Activated naive CD8-positive, alpha-beta T cell treated with anti-CD3 and anti-CD28 coated beads, Interleukin-2, amount 50 U/mL, for 24 hours (primary cell): ENCODE measurements around the gene UBXN2A.

Experiments
- ATAC-seq: fragments of 150-1000 bp; cut with Tn5 transposase; one replicate; pipeline ENCODE4 v1.10.0; 2021
- DNase-seq: peaks from one replicate; pipeline ENCODE4 v3.0.0; 2021
- H3K27ac Mint-ChIP-seq: one replicate; pipeline ENCODE4 v1.8.0; 2021; ENCODE audit warnings: mild to moderate bottlenecking, mixed read lengths
- H3K27me3 Mint-ChIP-seq: one replicate; pipeline ENCODE4 v1.8.0; 2021; ENCODE audit warnings: mixed read lengths
- H3K36me3 Mint-ChIP-seq: one replicate; pipeline ENCODE4 v1.8.0; 2021; ENCODE audit warnings: low read depth, mixed read lengths
- H3K4me1 Mint-ChIP-seq: one replicate; pipeline ENCODE4 v1.8.0; 2021; ENCODE audit warnings: mixed read lengths
- H3K4me3 Mint-ChIP-seq: one replicate; pipeline ENCODE4 v1.8.0; 2021; ENCODE audit warnings: mild to moderate bottlenecking, moderate library complexity, mixed read lengths
- H3K9me3 Mint-ChIP-seq: one replicate; pipeline ENCODE4 v1.8.0; 2021; ENCODE audit warnings: mixed read lengths

UBXN2A gene

DNA sequence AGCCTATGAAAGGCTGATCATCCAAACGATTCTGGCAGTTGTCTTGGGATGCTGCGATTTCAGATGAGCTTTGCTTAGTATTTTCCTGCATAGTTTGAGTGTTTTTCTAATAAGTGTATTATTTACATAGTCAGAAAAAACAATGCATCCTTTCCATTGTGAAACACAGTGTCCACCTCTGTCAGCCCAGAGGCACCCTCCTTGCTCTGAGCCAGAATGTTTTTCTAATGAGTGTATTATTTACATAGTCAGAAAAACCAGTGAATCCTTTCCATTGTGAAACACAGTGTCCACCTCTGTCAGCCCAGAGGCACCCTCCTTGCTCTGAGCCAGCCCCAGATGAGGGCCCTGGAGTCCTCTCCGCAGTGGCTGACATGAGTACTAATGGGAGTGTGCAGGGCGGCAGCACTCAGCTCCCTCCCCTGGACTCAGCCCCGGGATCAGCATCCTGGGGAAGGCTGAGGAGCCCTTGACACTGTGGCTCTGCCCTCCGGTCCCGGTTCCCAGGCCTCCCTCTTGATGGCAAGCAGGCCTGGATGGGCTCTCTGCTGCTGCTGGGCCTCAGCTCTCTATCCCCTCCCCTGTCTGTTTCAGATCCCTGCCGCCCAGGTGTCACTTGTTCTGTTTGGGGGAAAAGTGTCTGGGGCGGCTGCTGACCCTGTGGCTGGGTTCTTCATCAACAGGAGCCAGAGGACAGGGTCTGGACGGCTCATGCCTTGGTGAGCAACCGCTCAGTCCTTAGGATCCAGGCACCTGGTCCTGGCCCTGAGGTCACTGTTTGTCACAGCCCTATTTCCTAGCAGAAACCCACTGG is 75.5 kb downstream of the UBXN2A start:
- DNase-seq (no peak), ATAC-seq (no peak)
- no peaks in the 10 kb centered on the region for H3K9me3 Mint-ChIP-seq
- no peak overlapping the region for H3K4me3 Mint-ChIP-seq
- no peak overlapping the region for H3K27ac Mint-ChIP-seq
- peaks cover 13% of the 10 kb centered on the region for H3K27me3 Mint-ChIP-seq
- H3K36me3 Mint-ChIP-seq: no peaks in the 10 kb centered on the region
- peaks cover 5% of the 10 kb centered on the region for H3K4me1 Mint-ChIP-seq

DNA sequence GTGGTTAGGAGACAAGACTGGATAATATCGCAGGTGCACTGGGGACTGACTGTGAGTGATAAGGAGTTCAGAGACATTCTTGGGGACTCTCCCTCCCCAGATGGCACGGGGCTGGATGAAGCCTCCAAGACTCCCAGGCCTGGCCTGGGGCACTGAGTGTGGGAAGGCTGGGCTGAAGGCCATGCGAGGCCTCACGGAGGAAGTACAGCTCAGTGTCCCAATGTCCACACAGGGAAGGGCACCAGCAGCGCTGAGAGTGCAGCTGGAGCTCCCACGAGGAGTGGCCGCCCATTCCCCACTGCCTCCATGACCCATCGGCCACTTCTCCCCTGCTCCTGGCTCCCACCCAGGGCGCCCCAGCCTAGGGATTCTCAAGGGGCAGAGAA is 76.1 kb downstream of the UBXN2A start:
- no peak for ATAC-seq
- H3K9me3 Mint-ChIP-seq: no peaks in the 10 kb centered on the region
- H3K27me3 Mint-ChIP-seq: peaks cover 7% of the 10 kb centered on the region

DNA sequence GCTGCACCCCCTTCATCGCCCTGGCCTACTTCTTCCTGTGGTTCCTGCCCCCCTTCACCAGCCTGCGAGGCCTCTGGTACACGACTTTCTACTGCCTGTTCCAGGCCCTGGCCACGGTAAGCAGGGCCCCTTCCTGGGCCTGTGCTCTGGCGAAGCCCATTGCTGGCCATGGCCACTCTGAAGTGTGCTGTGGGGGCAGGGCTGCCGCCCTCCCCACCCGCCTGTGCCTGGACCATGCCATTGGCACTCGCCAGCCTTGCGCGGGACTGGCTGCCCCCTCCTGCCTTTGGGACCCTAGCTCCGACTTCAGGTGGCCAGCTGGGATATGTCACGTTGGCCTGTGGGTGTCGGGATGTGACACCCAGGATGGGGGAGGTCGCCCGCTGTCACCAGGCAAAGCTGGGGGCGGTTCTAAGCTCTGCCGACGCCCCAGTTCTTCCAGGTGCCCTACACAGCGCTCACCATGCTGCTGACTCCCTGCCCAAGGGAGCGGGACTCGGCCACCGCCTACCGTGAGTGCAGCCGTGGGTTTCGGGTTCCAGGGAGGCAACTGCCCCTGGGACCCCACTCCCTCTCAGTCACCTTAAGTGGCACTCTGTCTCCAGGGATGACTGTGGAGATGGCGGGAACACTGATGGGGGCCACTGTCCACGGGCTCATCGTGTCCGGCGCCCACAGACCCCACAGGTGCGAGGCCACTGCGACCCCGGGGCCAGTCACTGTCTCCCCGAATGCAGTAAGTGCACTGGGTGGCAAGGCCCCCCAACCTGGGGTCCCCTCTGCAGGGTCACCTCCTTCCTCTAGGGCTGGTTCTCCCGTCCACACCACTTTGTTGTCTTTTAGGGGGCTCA is 76.8 kb downstream of the UBXN2A start:
- no peaks in the 10 kb centered on the region for H3K36me3 Mint-ChIP-seq
- no peaks in the 10 kb centered on the region for H3K4me1 Mint-ChIP-seq
- no peaks in the 10 kb centered on the region for H3K27me3 Mint-ChIP-seq
- no peaks in the 10 kb centered on the region for H3K9me3 Mint-ChIP-seq
- H3K27ac Mint-ChIP-seq: no peak overlapping the region
- ATAC-seq (no peak), DNase-seq (no peak)
- H3K4me3 Mint-ChIP-seq: no peak overlapping the region

More for the DNA sequence above, 76.1 kb downstream of the UBXN2A start:
- DNase-seq: no peak
- no peak overlapping the region for H3K27ac Mint-ChIP-seq
- H3K36me3 Mint-ChIP-seq: no peaks in the 10 kb centered on the region
- H3K4me3 Mint-ChIP-seq: no peak overlapping the region
- H3K4me1 Mint-ChIP-seq: peaks cover 2% of the 10 kb centered on the region

DNA sequence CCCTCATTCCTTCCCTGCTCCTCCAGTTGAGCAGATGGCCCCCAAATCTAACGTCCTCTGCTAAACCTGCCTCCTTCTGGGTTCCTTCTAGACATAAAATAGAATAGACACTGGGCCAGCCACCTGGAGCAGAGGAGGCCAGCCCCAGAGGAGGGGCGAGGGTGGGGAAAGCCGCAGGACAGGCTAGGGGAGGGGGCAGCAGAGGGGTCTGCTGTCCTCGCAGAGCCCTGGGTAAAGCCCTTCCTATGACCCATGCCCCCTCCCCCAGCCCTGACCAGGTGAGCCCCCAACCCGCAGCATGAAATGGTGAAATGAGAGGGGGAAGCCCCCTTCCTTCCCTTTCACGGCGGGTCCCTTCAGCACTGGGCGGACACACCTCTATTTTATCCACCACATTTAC is 77.4 kb downstream of the UBXN2A start:
- Mint-ChIP-seq H3K27me3 (no peaks in the 10 kb centered on the region), H3K4me1 (no peaks in the 10 kb centered on the region), H3K27ac (no peak overlapping the region), H3K36me3 (no peaks in the 10 kb centered on the region), H3K4me3 (no peak overlapping the region), H3K9me3 (no peaks in the 10 kb centered on the region)
- DNase-seq: no peak
- no peak for ATAC-seq

GRCh38 chr2:24018241-24018640 is 78.0 kb downstream of the UBXN2A start:
- no peak overlapping the region for H3K4me3 Mint-ChIP-seq
- no peaks in the 10 kb centered on the region for H3K36me3 Mint-ChIP-seq
- ATAC-seq (no peak), DNase-seq (no peak)
- H3K4me1 Mint-ChIP-seq: no peaks in the 10 kb centered on the region
- H3K27me3 Mint-ChIP-seq: no peaks in the 10 kb centered on the region
- H3K27ac Mint-ChIP-seq: no peak overlapping the region
- H3K9me3 Mint-ChIP-seq: no peaks in the 10 kb centered on the region

- DNase-seq: no peak
- H3K27me3 Mint-ChIP-seq: no peaks in the 10 kb centered on the region
- ATAC-seq: no peak
- H3K9me3 Mint-ChIP-seq: no peaks in the 10 kb centered on the region
- no peak overlapping the region for H3K4me3 Mint-ChIP-seq
- no peaks in the 10 kb centered on the region for H3K4me1 Mint-ChIP-seq
- H3K36me3 Mint-ChIP-seq: peaks cover 3% of the 10 kb centered on the region
- H3K27ac Mint-ChIP-seq: no peak overlapping the region
Measured at GRCh38 chr2:24019729-24020128, 79.5 kb downstream of the UBXN2A start.

- no peak for DNase-seq
- Mint-ChIP-seq H3K4me3 (no peak overlapping the region), H3K27me3 (no peaks in the 10 kb centered on the region), H3K27ac (no peak overlapping the region), H3K36me3 (peaks cover 3% of the 10 kb centered on the region), H3K9me3 (no peaks in the 10 kb centered on the region), H3K4me1 (no peaks in the 10 kb centered on the region)
- ATAC-seq: no peak
Measured at GRCh38 chr2:24020244-24020643, 80.0 kb downstream of the UBXN2A start.

DNA sequence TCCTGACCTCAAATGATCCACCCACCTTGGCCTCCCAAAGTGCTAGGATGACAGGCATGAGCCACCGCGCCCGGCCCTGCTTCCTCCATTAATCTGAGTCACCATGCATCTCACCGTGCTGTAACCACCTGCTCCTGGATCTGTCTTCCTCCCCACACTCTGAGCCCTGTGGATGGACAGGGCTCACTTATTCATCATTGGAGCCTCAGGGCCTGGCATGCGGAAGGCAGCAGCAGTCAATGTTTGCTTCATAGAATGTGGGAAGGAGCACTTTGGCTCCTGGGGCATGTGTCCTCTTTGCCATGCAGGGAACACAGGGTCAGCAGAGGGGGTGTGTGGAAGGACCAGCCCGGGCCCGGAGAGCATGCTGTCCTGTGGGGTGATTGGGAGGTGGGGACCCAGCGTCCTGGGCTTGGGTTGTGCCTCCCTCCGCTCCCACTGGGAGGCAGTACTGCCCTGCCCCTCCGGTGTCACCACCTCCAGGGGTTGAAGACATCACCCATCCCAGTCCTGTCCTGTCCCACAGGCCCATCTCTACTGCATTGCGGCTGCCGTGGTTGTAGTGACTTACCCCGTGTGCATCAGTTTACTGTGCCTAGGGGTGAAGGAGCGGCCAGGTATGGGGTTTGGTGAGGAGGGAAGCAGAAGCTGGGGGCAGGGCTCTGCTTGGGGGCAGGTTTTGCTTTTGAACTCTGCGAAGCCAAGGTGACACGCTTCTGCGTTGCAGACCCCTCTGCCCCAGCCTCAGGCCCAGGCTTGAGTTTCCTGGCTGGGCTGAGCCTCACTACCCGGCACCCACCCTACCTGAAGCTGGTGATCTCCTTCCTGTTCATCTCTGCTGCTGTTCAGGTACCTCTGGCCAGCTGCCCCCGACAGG is 81.1 kb downstream of the UBXN2A start:
- Mint-ChIP-seq H3K4me1 (no peaks in the 10 kb centered on the region), H3K9me3 (no peaks in the 10 kb centered on the region), H3K27me3 (no peaks in the 10 kb centered on the region), H3K36me3 (peaks cover 6% of the 10 kb centered on the region), H3K27ac (no peak overlapping the region), H3K4me3 (no peak overlapping the region)
- no peak for ATAC-seq
- peak; percentile 29 for DNase-seq

GRCh38 chr2:24022324-24022974 is 82.2 kb downstream of the UBXN2A start:
- ATAC-seq (no peak), DNase-seq (no peak)
- H3K4me3 Mint-ChIP-seq: no peak overlapping the region
- H3K36me3 Mint-ChIP-seq: peaks cover 8% of the 10 kb centered on the region
- H3K27ac Mint-ChIP-seq: no peak overlapping the region
- H3K27me3 Mint-ChIP-seq: no peaks in the 10 kb centered on the region
- H3K4me1 Mint-ChIP-seq: no peaks in the 10 kb centered on the region
- no peaks in the 10 kb centered on the region for H3K9me3 Mint-ChIP-seq

DNA sequence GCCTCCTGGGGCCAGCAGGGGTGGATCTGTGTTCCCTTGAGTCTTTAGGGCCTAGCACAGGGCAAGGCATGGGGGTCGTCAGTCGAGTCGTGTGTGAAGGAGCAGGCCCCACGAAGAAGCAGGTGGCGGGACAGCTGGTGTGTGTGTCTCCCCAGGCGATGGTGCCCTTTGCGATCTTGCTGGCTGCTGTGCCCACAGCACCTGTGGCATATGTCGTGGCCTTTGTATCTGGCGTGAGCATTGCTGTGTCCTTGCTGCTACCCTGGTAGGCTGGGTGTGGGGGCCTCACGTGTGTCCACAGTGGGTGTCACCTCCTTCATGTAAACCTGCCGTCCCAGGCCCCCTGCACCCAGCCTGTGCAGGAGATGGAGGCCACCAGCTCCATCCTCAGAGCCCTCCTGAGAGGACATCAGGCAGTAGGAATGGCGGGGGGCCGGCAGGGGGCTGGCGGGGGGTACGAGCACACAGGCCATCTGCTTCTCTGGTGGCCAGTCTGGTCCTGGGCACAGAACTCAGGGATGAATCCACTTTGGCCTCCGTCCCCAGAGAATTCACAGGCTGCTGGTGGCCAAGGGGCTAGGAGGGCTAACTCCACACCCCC is 82.8 kb downstream of the UBXN2A start:
- H3K36me3 Mint-ChIP-seq: peaks cover 8% of the 10 kb centered on the region
- ATAC-seq: no peak
- H3K4me3 Mint-ChIP-seq: no peak overlapping the region
- H3K9me3 Mint-ChIP-seq: no peaks in the 10 kb centered on the region
- no peak for DNase-seq
- H3K27ac Mint-ChIP-seq: no peak overlapping the region
- H3K4me1 Mint-ChIP-seq: no peaks in the 10 kb centered on the region
- H3K27me3 Mint-ChIP-seq: no peaks in the 10 kb centered on the region

DNA sequence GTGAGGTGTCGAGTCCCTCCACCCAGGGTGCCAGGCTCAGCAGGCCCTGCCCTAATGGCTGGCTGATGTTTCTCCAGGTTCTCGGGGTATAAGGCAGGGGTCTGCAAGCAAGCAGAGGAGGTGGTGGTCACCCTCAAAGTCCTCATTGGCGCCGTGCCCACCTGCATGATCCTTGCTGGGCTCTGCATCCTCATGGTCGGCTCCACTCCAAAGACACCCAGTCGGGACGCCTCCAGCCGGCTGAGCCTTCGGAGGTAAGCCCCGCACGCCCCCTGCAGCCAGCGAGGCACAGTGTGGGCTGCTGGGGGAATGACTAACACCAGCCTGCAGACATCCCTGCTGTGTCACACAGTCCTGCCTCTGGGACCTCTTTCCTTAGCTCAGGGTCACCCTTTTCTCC is 83.8 kb downstream of the UBXN2A start:
- Mint-ChIP-seq H3K4me3 (no peak overlapping the region), H3K27ac (no peak overlapping the region), H3K4me1 (no peaks in the 10 kb centered on the region), H3K27me3 (no peaks in the 10 kb centered on the region), H3K36me3 (peaks cover 13% of the 10 kb centered on the region), H3K9me3 (no peaks in the 10 kb centered on the region)
- ATAC-seq (peak; percentile 43), DNase-seq (no peak)

- Mint-ChIP-seq H3K27me3 (no peaks in the 10 kb centered on the region), H3K4me1 (no peaks in the 10 kb centered on the region), H3K4me3 (no peak overlapping the region), H3K36me3 (peaks cover 22% of the 10 kb centered on the region), H3K9me3 (no peaks in the 10 kb centered on the region), H3K27ac (no peak overlapping the region)
- ATAC-seq: no peak
- no peak for DNase-seq
Measured at GRCh38 chr2:24024996-24025663, 84.9 kb downstream of the UBXN2A start.

- Mint-ChIP-seq H3K4me3 (no peak overlapping the region), H3K4me1 (no peaks in the 10 kb centered on the region), H3K9me3 (no peaks in the 10 kb centered on the region), H3K27me3 (no peaks in the 10 kb centered on the region), H3K27ac (no peak overlapping the region), H3K36me3 (peaks cover 24% of the 10 kb centered on the region)
- ATAC-seq: no peak
- no peak for DNase-seq
Measured at GRCh38 chr2:24026233-24026632, 86.0 kb downstream of the UBXN2A start.
